ENCODE data around the gene NAE1. TPM values are rescaled to one million over a fixed set of nuclear protein-coding genes. Genes with fewer than 3 reads are reported as not detected.

NAE1 gene
- total RNA-seq, 1 experiment from 2014 or later, result 129 TPM

GRCh38 chr16:66847533-66848067, 16.8 kb upstream of the NAE1 start:
- peaks cover 13% of the 10 kb centered on the region for H3K4me1 Mint-ChIP-seq
- peaks cover 58% of the 10 kb centered on the region for H3K27me3 Mint-ChIP-seq (ENCODE audit: low read depth)
- no peak for TF ChIP-seq ETV6 (CRISPR knock-in tag; IDR thresholded peaks at IDR 0.05)
- no peak for TF ChIP-seq OVOL2 (CRISPR knock-in tag; IDR thresholded peaks at IDR 0.05; ENCODE audit: borderline replicate concordance)
- TF ChIP-seq ZBTB43 (CRISPR knock-in tag; IDR thresholded peaks at IDR 0.05), result no peak
- TF ChIP-seq KAT7 (CRISPR knock-in tag; IDR thresholded peaks at IDR 0.05; ENCODE audit: borderline replicate concordance), result no peak
- DNase-seq (ENCODE audit: low spot score) (no peak), ATAC-seq (no peak)
- CTCF ChIA-PET, result interaction anchor here (1.2 to 4.0 kb wide), 4 partner anchors 17 to 196 kb away, joined by 4 to 70 read pairs (median 4); partner anchors contain the start of gene NAE1
- no peaks in the 10 kb centered on the region for H3K36me3 Mint-ChIP-seq
- no peaks in the 10 kb centered on the region for H3K9me3 Mint-ChIP-seq
- POLR2A ChIA-PET, result interaction anchor here (1.0 kb wide), 1 partner anchor 33 kb away, joined by 3 read pairs; the partner anchor contains the start of gene PDP2
- H3K4me3 Mint-ChIP-seq, result no peak overlapping the region
- H3K27ac Mint-ChIP-seq, result no peak overlapping the region

- ATAC-seq, result no peak
- POLR2A ChIA-PET, result no interaction called here
- H3K4me3 Mint-ChIP-seq, result no peak overlapping the region
- no peaks in the 10 kb centered on the region for H3K36me3 Mint-ChIP-seq
- no peaks in the 10 kb centered on the region for H3K9me3 Mint-ChIP-seq
- H3K27me3 Mint-ChIP-seq (ENCODE audit: low read depth), result peaks cover 63% of the 10 kb centered on the region
- CTCF ChIA-PET, result interaction anchor here (1.6 to 6.5 kb wide), 4 partner anchors 12 to 26 kb away, joined by 4 to 76 read pairs (median 10); partner anchors contain the start of gene NAE1
- no peak overlapping the region for H3K27ac Mint-ChIP-seq
- H3K4me1 Mint-ChIP-seq, result peaks cover 13% of the 10 kb centered on the region
- TF ChIP-seq SMAD3 (CRISPR knock-in tag; IDR thresholded peaks at IDR 0.05; ENCODE audit: borderline replicate concordance), result no peak
- TF ChIP-seq HMGA2 (CRISPR knock-in tag; IDR thresholded peaks at IDR 0.05), result no peak
- no peak for TF ChIP-seq STAT6 (CRISPR knock-in tag; conservative IDR thresholded peaks at IDR 0.05; ENCODE audit: low read depth)
- TF ChIP-seq TCF7 (CRISPR knock-in tag; IDR thresholded peaks at IDR 0.05; ENCODE audit: low read depth), result no peak
- TF ChIP-seq OVOL2 (CRISPR knock-in tag; IDR thresholded peaks at IDR 0.05; ENCODE audit: borderline replicate concordance), result no peak
- no peak for DNase-seq (ENCODE audit: low spot score)
Measured at GRCh38 chr16:66846831-66847230, 16.1 kb upstream of the NAE1 start.

GRCh38 chr16:66846266-66846665, 15.5 kb upstream of the NAE1 start:
- H3K9me3 Mint-ChIP-seq, result no peaks in the 10 kb centered on the region
- POLR2A ChIA-PET, result no interaction called here
- TF ChIP-seq E2F1 (CRISPR knock-in tag; IDR thresholded peaks at IDR 0.05) (no peak), AFF4 (CRISPR knock-in tag; IDR thresholded peaks at IDR 0.05; ENCODE audit: borderline replicate concordance) (no peak), PRDM15 (CRISPR knock-in tag; IDR thresholded peaks at IDR 0.05) (no peak), CTCF (IDR thresholded peaks at IDR 0.05) (no peak), ZMAT4 (CRISPR knock-in tag; IDR thresholded peaks at IDR 0.05) (no peak), RELA (CRISPR knock-in tag; IDR thresholded peaks at IDR 0.05; ENCODE audit: borderline replicate concordance) (no peak)
- H3K4me3 Mint-ChIP-seq, result no peak overlapping the region
- peaks cover 13% of the 10 kb centered on the region for H3K4me1 Mint-ChIP-seq
- ATAC-seq (no peak), DNase-seq (ENCODE audit: low spot score) (no peak)
- H3K27me3 Mint-ChIP-seq (ENCODE audit: low read depth), result peaks cover 69% of the 10 kb centered on the region
- no peaks in the 10 kb centered on the region for H3K36me3 Mint-ChIP-seq
- H3K27ac Mint-ChIP-seq, result no peak overlapping the region
- CTCF ChIA-PET, result interaction anchor here (1.3 to 6.5 kb wide), 5 partner anchors 12 to 27 kb away, joined by 4 to 76 read pairs (median 4); partner anchors contain the start of gene NAE1
